NCI-H446 treated with DMSO at 0.1 percent for 48 hours (cell line): ENCODE measurements around the gene LTBP2.
"Not testable (repeated sequence)": the region's sequence is repeated elsewhere in the genome, so short reads cannot be mapped to it uniquely, and the experiment has no call there.

Experiments used
- DNase-seq: peaks from one replicate; lab custom pipeline; 2025; lab: John Stamatoyannopoulos, UW

The LTBP2 gene

DNA sequence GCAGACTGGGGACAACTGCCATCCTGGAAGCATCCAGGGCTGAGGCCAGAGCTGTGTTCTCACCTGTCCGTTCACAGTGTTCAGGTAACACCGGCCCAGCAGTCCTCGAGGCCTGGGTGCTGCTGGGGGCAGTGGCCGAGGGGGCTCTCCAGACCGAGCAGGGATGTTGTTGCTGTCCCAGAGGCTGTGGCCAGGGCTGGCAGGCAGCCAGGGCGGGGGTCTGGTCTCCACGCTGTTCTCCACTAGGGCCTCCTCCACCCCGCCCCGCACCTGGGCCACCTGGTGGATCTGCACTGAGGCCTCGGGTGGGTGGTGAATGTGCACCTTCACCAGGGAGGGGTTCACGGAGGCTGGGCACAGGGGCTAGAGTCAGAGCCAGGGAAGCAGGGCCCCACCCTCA, 61.0 kb downstream of the LTBP2 start:
- no peak for DNase-seq

DNA sequence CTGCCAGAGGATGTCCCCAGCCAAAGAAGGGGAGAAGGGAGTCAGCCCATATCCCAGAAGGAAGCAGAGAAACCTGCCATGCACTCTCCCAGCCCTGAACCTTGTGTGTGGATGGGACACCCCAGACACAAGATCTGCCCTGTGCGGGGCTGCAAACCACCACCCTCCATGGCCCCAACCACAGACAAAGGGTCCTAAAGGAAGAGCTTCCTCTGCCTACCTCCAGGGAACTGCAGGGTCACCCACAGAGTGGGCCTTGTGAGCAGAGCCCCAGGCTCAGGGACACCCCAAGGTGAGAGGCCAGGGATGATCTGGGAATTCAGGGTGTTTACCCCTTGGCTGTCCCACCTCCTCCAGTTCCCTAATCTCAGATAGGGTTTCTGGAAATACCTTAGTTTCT, 62.0 kb downstream of the LTBP2 start:
- no peak for DNase-seq

DNA sequence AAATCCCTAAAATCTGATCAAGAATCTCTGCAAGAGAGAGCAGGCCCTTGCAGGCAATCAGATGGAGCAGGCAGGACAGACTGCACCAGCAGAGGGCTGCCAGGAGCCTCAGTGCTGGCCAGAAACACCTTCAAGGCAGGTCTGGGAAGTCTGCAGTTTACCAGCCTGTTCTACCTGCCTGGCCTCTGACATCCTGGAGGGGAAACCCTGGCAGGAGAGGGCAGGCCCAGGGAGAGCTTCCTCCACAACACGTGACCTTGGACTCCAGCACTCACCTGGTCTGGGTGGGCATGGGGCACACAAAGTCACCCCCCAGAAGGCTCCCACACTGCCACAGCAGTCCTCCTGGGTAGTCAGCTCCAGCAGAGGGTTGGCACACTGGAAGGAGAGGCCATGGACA, 62.4 kb downstream of the LTBP2 start:
- DNase-seq: no peak

DNA sequence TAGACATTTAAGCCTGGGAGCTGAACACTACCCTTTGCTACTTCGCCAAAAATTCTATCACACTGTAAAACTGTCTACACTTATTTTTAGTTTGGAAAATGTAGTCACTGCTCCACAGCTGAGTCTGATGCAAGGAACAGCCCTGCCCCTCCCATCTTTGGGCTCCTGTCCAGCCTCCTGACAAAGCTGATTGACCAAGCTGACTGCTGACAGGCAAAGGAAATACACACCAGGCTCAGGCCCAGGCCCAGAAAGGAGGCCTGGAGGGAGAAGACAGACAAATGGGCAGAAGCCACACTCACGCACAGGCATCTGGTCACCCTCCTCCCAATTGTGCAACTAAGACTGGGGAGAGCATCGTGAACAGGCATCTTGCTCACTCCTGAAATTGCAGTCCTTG, 63.2 kb downstream of the LTBP2 start:
- DNase-seq: no peak

DNA sequence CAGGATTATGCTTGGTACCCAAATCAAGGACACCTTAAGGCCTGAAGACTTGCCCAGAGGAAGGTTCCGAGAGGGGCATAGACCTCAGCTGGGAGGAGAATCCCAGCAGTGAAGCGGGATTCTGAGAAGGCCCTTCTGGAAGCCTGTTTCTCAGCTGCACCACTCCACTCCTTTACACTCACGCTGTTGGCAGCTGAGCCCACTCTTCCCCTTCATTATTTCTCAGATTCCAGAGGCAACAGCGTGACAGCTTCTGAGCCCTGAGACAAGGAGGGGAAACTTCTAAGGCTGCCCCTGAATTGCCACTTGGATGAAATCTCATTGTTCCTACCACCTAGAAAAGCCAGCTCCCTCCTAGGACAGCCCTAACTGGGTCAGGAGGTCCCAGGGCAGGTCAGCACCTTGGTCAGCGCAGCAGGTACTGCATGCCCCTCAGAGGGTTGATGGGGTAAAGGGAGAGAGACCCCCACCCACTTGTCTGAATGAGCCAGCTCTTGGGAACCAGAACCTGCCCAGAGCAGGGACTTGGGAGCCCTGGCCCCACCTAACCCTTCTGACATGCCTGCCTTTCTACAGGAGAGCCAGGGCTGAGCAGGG, 64.6 kb downstream of the LTBP2 start:
- DNase-seq: no peak

DNA sequence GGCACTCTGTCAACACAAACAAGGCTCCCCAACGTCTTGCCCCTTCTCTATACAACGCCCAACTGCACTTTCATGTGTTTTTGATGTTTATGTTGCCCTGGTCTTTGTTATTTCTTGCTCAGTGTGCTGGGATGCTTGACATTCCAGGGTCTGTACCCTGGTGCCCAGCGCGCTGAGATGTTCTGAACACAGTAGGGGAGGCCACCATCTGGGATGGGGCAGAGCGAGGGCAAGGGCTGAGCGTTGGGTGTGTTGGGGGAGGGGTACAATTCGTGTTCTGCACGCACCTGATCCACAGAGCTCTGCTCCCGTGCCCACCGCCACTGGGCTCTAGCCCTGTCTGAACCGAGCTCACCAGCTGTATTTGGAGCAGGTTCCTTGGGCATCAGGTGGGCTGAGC, 65.6 kb downstream of the LTBP2 start:
- no peak for DNase-seq

DNA sequence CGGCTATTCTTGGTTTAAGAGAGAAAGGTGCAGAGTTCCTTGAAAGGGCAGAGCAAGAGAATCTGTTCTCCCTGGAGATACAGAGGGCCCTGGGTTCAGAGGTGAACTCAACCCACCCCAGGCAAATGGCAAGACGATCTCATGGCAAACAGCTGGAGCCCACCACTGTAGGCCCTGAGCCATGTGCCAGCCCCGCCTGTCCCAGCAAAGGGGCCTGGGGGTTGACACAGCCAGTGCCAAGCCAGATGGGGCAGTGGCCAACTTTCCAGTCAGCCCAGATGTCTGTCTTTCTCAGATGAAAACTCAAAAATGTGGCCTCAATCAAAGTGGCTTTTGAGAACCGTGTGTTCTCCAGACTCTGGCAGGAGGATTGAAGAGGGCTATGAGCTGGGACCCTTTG, 66.7 kb downstream of the LTBP2 start:
- no peak for DNase-seq

DNA sequence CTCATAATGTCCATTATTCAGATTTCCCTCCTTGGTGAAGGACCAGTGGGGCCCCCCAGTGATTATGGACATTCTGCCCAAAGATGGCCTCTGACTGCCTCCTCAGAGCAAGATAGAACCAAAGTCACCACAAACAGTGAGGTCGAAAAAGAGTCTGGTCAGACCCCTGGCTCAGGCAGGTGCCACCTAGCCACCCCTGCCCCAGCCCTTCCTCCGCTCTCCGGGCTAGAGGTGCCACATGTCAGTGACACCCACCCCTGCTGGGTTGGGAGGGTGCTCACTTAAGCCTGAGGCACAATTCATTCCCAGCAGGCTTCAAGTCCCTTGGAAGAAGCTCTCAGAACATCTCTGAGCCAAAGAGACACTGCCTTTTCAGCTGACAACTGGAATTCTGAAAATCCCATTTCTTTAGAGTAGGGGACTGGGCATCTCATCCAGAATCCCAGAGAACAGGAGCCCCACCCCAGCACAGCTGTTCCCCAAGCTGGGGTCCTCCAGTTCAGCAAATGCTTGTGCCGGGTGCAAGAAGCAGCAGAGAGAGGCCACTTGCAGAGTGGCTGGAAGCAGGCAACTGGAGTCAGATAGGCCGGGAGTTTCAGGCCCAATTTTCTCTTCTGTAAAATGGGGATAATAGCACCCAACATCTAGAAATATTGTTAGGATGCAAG, 68.1 kb downstream of the LTBP2 start:
- DNase-seq: no peak

DNA sequence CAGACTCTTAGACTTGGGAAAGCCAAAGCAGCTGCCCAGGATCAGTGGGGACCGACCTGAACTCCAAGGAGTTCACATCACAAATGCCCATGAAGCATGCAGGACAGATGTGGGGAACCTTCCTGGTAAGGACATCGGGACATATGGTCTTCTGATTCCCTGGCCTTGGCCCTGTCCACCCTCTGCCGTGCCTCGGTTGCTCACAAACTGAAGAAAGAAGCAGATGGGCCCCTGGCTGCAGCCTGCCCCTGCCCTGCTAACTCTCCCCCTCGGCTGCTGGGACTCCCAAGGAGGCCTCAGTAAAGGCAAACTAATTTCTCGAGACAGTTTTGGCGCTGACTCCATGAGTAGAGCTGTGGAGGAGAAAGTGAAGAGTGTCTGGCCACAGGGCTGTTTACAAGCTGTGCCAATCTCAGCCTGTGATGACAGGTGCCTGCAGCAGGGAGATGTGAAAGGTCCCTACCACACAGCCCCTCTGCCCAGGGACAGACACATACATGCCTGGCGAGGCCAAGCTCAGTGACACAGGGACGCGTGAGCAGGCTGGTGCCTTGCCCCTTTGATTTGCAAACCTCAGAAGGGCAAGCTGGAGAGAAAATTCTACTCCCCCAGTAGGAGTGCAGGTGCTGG, 69.9 kb downstream of the LTBP2 start:
- no peak for DNase-seq

DNA sequence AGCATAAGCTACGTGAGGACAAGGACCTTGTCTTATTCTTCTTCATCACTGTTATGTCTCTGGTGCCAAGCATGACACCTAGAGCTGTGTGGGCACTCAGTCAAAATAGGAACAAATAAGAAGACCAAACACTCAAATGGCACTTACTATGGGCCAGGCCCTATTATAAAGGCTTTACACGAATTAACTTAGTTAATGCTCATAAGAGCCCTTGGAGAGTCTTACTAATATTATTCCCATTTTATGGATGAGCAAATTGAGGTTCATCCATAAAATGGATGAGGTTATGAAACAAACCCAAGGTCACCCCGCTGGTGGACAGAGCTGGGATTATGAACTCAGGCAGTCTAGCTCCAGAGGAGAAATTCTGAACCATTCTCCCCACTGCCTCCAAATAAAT, 70.8 kb downstream of the LTBP2 start:
- no peak for DNase-seq

DNA sequence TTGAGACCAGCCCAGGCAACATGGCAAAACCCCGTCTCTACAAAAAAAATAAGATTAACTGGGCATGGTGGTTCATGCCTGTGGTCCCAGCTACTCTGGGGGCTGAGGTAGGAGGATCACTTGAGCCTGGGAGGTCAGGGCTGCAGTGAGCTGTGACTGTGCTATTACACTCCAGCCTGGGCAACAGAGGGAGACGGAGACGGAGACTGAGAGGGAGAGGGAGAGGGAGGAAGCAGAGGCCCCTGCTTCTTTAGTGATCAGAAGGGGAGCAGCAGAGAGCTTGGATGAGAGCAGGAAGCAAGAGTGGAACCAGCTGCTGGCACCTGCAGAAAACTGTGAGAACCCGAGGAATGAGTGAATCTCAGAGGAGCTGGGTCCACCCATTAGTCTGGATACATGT, 72.5 kb downstream of the LTBP2 start:
- no peak for DNase-seq

DNA sequence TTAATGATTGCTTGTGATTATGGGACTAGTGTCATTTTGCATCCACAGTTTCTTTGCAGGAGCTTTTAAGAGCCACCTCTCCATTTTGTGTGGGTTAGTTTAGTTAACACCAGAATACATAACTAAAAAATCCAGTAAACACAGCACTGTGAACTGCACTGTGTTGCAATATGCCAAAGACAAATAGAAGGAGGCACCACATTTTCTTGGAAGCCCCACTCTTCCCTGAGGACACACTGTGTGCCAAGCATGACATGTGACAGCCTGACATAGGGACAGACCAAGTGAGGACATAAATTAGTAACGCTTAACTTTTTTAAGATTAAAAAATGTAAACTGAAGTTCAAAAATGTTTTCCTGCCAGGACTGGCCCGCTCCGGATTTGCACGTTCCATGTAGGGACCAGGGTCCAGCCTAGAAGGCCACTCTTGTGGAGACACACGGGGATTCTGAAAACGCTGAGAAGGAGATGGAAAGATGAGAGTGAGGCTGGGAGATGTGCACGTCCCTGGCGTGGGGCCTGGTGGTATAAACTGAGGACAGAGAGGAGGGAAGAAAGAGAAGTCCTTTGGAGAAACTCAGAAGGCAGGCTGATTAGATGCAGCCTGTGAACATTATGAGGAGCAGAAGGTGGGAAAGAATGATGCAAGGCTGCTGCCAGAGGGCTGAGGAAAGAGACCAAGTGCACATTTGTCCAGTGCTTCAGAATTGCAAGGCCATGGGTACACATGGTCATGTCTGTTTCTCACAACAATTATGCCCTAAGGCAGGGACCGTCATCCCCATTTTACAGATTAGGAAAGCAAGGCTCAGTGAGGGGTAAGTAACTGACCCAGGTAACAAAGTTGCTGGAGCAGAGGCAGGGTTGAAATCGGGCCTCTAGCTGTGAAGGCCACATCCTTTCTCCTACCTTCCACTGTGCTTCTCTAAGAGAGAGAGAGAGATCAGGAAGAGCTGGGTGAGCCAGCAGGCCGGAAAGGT, 73.3 kb downstream of the LTBP2 start:
- no peak for DNase-seq

DNA sequence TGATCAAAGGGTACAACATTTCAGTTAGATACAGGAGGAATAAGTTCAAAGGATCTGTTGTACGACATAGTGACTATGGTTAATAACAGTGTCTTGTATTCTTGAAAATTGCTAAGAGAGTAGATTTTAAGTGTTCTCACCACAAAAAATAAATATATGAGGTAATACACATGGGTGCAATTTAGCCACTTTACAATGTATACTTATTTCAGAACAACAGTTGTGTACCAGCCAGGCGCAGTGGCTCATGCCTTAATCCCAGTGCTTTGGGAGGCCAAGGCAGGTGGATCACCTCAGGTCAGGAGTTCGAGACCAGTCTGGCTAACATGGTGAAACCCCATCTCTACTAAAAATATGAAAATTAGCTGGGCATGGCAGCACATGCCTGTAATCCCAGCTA, 75.7 kb downstream of the LTBP2 start:
- not testable (repeated sequence) for DNase-seq

DNA sequence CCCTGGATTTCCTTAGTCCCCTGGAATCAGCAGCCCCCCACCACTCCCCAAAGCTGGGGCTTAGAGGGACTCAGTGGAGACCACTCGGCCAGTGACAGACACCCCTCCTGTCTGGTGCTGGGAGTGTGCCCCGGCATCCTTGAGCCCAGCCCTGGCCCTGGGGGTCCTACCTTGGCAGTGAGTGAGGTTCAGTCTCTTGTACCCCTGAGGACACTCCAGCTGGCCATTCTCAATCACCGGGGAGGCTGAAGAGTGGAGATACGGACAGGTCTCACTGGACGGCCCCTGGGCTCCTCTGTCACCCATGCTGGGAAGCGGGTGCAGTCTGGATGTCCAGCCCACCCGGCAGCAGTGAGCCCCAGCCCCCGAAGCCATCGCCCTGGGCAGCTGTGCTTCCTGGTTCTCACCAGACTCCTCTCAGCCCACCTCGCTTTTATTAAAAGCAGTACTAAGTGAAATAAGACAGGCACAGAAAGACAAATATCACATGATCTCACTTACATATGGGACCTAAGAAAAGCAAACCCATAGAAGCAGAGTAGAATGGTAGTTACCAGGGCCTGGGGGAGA, 76.2 kb downstream of the LTBP2 start:
- DNase-seq: no peak

DNA sequence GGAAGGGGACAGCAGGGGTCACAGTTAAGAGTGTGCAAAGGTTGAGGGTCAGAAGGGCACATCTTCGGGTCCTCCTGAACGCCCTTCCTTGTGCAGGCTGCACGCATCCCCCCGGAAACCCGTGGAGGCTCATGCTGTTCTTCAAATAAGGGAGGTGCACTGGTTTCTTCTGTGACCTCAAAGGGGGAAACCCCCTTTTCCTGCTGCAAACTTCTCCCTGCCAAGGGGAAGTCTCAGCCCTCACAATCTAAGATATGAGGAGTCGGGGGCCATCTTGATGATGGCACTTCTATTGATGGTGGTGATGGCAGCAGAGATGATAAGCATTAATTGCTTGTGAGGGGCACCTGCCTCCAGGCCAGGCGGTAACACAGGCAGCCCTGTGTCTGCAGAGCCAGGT, 78.5 kb downstream of the LTBP2 start:
- no peak for DNase-seq

DNA sequence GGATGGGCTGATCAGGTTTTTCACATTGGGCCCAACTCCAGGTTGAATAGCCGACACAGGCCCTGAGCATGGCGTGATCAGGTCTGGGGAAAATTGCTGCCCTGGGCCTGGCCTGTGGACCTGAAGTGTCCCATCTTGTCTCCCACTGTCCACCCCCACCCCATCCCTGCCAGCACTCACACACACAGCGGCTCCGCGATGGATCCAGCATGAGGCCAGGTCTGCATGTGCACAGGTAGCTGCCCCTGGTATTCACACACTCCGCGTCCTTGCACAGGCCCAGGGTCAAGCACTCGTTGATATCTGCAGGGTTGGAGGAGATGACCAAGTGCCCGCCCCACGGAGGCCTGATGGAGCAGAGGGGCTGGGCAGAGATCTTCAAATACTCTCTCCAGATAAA, 79.8 kb downstream of the LTBP2 start:
- DNase-seq: no peak

DNA sequence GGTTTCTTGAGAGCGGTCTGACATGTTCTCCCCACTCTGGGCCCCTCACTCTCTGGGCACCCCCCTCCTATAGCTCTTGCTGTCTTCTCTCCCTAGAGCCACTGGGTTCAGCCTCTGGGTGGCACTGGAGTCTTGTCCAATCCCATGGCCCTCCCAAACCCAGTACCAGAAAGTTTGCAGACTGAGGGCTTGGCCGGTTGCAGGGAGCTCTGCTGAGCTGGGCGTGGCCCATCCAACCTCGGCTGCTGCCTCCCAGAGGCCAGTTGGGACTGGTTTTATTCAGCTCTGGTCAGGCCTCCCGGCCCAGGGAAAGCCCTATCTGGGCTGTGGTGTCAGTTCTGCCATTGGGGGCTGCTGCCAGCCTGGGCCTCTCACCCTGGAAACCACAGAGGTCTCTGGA, 80.6 kb downstream of the LTBP2 start:
- no peak for DNase-seq

DNA sequence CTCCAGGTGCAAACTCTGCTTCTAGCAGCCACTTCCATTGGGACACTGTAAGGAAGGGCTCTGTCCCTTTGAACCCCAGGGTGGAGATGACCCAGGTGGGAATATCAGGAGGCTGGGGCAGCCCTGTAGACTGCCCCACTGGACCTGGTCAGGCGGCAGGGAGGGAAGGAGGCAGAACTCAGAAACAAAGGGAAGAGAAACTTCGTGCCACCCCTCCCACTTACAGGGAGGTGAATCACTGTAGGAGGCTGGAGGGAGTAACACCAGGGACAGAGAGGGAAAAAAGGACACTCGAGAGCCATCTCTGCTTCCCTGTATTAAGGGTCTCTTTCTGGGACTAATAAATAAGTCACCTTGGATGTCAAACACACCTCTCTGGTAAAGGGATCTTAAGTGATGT, 81.0 kb downstream of the LTBP2 start:
- no peak for DNase-seq

DNA sequence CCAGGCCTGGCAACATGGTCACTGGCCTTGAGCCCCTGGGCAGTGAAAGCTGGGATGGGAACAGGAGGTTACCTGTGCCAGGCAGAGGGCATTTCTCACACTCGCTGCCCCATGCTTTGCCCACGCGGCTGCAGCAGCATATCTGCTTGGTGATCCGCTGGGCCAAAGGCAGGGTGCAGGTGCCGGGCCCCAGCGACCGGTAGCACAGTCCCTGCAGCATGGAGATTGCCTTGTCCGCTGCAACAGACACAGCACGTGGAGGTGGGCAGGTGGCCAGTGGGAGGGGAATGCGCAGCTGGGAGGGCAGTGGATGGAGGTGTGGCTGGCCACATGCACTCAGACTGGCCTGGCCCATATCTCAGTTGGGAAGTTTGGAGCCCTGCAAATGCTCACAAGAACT, 83.2 kb downstream of the LTBP2 start:
- DNase-seq: no peak

DNA sequence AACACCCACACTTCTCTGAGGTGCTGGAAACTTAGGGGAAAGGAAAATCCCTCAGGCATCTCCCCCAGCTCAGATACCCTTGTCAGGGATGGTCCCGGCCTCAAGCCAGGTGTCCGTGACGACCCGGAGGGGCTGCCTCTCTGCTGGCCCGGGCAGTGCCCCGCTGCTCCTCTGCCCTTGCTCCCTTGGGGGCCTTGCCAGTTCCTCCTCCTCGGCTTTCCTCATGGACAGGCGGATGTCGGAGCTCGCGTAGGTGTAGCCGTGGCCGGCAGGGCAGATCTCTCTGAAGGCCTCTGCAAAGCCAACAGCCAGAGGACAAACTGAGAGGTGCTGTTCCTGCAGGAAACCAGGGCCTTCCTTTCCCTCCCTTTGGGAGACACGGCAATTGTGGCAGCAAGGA, 83.6 kb downstream of the LTBP2 start:
- DNase-seq: no peak

DNA sequence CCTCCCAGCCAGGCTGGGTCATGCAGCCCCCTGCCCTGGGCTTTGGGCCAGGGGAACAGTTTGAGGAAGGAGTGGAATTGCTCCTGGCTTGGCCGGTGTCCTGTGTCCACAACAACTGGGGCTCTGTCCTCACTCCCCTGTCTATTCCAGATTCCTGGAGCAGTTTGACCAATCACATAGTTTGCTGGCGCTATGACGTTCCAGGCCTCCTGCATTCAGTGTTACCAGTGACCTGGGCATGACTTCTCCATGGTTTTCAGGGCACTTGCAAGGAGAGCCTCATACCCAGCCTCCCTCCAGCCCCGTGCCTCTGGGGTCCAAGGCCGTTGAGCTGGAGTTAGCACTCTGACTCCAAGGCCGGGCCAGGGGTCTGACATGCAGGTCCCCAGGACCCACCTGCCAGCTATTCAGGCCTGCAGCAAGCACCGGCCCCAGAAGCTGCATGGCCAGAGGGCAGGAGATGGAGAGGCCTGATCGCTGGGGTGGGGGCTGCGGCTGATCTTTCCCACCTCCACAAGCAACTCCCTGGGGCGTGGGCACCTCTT, 84.2 kb downstream of the LTBP2 start:
- no peak for DNase-seq
